A673 (cell line): ENCODE measurements around the gene MRPS22.

Source experiments
- EZH2 ChIP-seq: fragments of 200-600 bp; sonication (generic); IDR thresholded peaks from 2 replicates; pipeline ENCODE4 v1.6.1; 2017; ENCODE audit warnings: borderline replicate concordance, low read depth, mild to moderate bottlenecking, mixed read lengths, antibody characterized with exemption, low read length; ENCODE audit not compliant: poor library complexity, severe bottlenecking
- TF ChIP-seq, protein P1 (sequence below): fragments of 300-800, 200-600 bp; sonication (generic); conservative IDR thresholded peaks from 2 replicates; pipeline ENCODE4 v1.5.1; 2017; ENCODE audit warnings: low read depth, mild to moderate bottlenecking, antibody characterized with exemption, low read length, moderate library complexity, mixed read lengths

DNA sequence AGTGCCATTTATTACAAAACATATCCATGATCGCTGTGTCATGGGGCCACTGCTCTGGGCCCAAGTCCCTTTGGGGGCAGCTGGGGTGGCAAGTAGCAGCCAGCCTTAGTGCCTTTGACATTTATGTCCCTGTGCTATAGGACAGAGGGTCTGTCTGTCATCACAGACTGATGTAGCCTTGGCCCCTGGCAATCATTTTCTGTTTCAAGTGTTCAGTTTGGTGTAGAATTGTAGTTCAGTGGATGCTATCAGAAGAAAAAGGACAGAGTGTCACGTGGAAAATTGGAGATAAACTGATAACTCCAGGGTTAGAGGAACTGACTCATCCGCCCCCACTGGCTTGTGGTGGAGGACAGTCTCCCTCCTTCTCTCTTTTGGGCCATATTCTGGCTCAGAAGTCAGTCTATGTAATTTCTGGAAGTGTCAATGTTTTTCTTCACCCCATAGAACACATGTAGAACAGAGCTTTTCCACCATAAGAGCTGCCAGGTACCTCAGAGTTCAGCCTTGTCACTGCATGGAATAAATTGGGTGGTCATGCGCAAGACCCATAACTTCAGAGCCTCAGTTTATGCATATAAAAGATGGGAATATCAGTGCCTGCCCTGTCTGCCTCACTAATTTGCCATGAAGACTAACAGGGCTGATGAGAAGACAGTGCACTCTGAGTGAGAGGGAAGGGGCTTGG, 4.5 kb upstream of the MRPS22 start:
- TF ChIP-seq EZH2: no peak
- TF ChIP-seq, protein P1, sequence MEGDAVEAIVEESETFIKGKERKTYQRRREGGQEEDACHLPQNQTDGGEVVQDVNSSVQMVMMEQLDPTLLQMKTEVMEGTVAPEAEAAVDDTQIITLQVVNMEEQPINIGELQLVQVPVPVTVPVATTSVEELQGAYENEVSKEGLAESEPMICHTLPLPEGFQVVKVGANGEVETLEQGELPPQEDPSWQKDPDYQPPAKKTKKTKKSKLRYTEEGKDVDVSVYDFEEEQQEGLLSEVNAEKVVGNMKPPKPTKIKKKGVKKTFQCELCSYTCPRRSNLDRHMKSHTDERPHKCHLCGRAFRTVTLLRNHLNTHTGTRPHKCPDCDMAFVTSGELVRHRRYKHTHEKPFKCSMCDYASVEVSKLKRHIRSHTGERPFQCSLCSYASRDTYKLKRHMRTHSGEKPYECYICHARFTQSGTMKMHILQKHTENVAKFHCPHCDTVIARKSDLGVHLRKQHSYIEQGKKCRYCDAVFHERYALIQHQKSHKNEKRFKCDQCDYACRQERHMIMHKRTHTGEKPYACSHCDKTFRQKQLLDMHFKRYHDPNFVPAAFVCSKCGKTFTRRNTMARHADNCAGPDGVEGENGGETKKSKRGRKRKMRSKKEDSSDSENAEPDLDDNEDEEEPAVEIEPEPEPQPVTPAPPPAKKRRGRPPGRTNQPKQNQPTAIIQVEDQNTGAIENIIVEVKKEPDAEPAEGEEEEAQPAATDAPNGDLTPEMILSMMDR: no peak
